HepG2 (cell line): ENCODE results near the gene RNF149. TPM values are rescaled to one million over a fixed set of nuclear protein-coding genes. Genes with fewer than 3 reads are reported as not detected.

Experiments used
- CENPX ChIP-seq: sonication (generic); formaldehyde crosslinking; IDR thresholded peaks from 2 replicates; pipeline ENCODE4 v1.9.0; 2021; ENCODE audit warnings: mild to moderate bottlenecking, missing genetic modification reagents, moderate library complexity
- CHCHD3 ChIP-seq: sonication (generic); formaldehyde crosslinking; IDR thresholded peaks from 2 replicates; pipeline ENCODE4 v1.8.0; 2022; ENCODE audit warnings: mild to moderate bottlenecking, missing genetic modification reagents, moderate library complexity
- KLF16 ChIP-seq, 2 experiments: sonication (generic) in 1 of 2; formaldehyde crosslinking in 1 of 2; IDR thresholded peaks; 2 replicates each; pipeline versions ENCODE4 v1.6.1 to v1.8.0; 2016 to 2023; ENCODE audit warnings: missing genetic modification reagents in 2 of 2, missing compliant biosample characterization in 1 of 2
- MATR3 ChIP-seq: sonication (generic); formaldehyde crosslinking; IDR thresholded peaks from 2 replicates; pipeline ENCODE4 v1.4.0; 2020; ENCODE audit warnings: missing genetic modification reagents
- MXI1 ChIP-seq: IDR thresholded peaks from 3 replicates; pipeline ENCODE4 v1.6.1; 2012; ENCODE audit warnings: low read depth, low read length, inconsistent platforms, borderline replicate concordance
- NFIB ChIP-seq: sonication (generic); formaldehyde crosslinking; IDR thresholded peaks from 2 replicates; pipeline ENCODE4 v1.9.0; 2021; ENCODE audit warnings: missing genetic modification reagents, mild to moderate bottlenecking, borderline replicate concordance
- NFKB2 ChIP-seq: sonication (generic); formaldehyde crosslinking; IDR thresholded peaks from 2 replicates; pipeline ENCODE4 v1.4.0; 2020; ENCODE audit warnings: missing genetic modification reagents, borderline replicate concordance
- NPAS2 ChIP-seq: sonication (generic); formaldehyde crosslinking; IDR thresholded peaks from 2 replicates; pipeline ENCODE4 v1.8.0; 2022; ENCODE audit warnings: mild to moderate bottlenecking, missing genetic modification reagents, borderline replicate concordance
- PHF5A ChIP-seq: IDR thresholded peaks from one replicate; pipeline ENCODE4 v1.6.1; 2018; ENCODE audit warnings: low read depth, missing genetic modification reagents; ENCODE audit not compliant: unreplicated experiment
- PRPF4 ChIP-seq: fragments of 200-400 bp; formaldehyde crosslinking; IDR thresholded peaks from 2 replicates; pipeline ENCODE4 v1.6.1; 2016; ENCODE audit warnings: low read length, low read depth; ENCODE audit not compliant: poor library complexity, severe bottlenecking
- SALL2 ChIP-seq: sonication (generic); formaldehyde crosslinking; IDR thresholded peaks from 2 replicates; pipeline ENCODE4 v1.8.1; 2023; ENCODE audit warnings: mild to moderate bottlenecking, missing genetic modification reagents, inconsistent platforms
- ZBTB21 ChIP-seq: sonication (generic); formaldehyde crosslinking; IDR thresholded peaks from 2 replicates; pipeline ENCODE4 v1.4.0; 2020; ENCODE audit warnings: missing genetic modification reagents
- ZNF124 ChIP-seq: sonication (generic); formaldehyde crosslinking; IDR thresholded peaks from 2 replicates; pipeline ENCODE4 v1.4.0; 2020; ENCODE audit warnings: missing genetic modification reagents
- ZNF768 ChIP-seq: sonication (generic); formaldehyde crosslinking; IDR thresholded peaks from 2 replicates; pipeline ENCODE4 v1.4.0; 2020; ENCODE audit warnings: missing genetic modification reagents
- polyA plus RNA-seq, 8 experiments: library from polyadenylated mRNA; depleted of rRNA in 3 of 8; stranded (reverse) in 7 of 8; unstranded in 1 of 8; fragments of >200 nt; fragmentation: Illumina TruSeq in 4 of 8; extraction: Trizol in 4 of 8; gene quantifications; 2 replicates each; pipeline versions ENCODE4 v1.2.1 to v1.2.3, GENCODE V29; 2011 to 2016; ENCODE audit warnings: low read depth in 4 of 8, missing spikeins in 1 of 8, mixed read lengths in 1 of 8; ENCODE audit not compliant: insufficient read depth in 1 of 8
- total RNA-seq, 5 experiments: library from RNA; depleted of rRNA; stranded (reverse); fragments of >200 nt; fragmentation: Illumina TruSeq; extraction: Trizol; gene quantifications; 2 replicates each; pipeline ENCODE4 v1.2.3, GENCODE V29; 2016; ENCODE audit warnings: low read depth in 1 of 5
- TF ChIP-seq, protein P1 (sequence below), 2 experiments: sonication (generic) in 1 of 2; formaldehyde crosslinking in 1 of 2; IDR thresholded peaks; 2 replicates each; pipeline versions ENCODE4 v1.6.1 to v1.9.0; 2014 to 2022; ENCODE audit warnings: antibody characterized with exemption in 1 of 2, borderline replicate concordance in 1 of 2, inconsistent platforms in 1 of 2, low read depth in 1 of 2, missing genetic modification reagents in 1 of 2
- TF ChIP-seq, protein P2 (sequence below): sonication (generic); formaldehyde crosslinking; IDR thresholded peaks from 2 replicates; pipeline ENCODE4 v1.5.0; 2020; ENCODE audit warnings: missing genetic modification reagents
- TF ChIP-seq, protein P3 (sequence below): sonication (generic); formaldehyde crosslinking; IDR thresholded peaks from 2 replicates; pipeline ENCODE4 v1.4.0; 2020; ENCODE audit warnings: missing genetic modification reagents, mild to moderate bottlenecking, borderline replicate concordance

Gene RNF149
- total and polyA plus RNA-seq, 2 of the 13 experiments (the other 11 are each of a cell fraction or from before 2014, with no cell fraction given) = 87.6 to 109 TPM

DNA sequence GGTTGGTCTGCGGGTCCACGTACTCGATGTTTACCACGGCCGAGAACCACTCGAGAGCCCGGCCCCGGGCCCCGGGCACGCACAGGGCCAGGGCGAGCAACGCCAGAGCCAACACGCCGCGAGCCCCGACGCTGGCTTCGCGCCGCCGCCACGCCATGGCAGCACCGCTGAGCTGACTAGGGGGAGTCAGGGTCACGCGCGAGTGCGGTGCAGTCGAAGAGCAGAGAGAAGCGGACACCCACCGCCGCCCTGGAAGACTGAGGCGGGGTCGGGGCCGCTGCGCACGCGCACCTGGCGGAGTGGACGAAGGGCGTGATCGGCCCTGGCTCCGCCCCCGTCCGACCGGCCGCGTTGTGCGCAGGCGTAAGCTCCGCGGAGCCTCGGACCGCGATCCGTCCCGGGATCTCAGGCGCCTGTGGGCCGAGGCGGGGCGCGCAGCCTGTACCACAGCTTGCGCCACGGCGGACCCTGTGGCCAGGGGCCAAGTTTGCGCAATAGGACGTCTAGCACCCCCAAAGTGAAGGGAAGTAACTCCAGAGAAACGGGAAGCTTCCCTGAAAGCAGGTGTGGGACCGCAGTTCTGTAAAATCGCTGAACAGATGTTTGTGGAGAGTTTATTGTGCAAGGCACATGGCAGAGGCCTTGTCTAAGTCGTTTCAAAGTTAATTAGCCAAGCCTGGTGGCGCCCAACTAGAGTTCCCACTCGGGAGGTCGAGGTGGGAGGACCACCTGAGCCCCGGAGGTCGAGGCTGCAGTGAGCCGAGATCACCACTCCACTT is at the start of gene RNF149 (continued):
- TF ChIP-seq, protein P1, sequence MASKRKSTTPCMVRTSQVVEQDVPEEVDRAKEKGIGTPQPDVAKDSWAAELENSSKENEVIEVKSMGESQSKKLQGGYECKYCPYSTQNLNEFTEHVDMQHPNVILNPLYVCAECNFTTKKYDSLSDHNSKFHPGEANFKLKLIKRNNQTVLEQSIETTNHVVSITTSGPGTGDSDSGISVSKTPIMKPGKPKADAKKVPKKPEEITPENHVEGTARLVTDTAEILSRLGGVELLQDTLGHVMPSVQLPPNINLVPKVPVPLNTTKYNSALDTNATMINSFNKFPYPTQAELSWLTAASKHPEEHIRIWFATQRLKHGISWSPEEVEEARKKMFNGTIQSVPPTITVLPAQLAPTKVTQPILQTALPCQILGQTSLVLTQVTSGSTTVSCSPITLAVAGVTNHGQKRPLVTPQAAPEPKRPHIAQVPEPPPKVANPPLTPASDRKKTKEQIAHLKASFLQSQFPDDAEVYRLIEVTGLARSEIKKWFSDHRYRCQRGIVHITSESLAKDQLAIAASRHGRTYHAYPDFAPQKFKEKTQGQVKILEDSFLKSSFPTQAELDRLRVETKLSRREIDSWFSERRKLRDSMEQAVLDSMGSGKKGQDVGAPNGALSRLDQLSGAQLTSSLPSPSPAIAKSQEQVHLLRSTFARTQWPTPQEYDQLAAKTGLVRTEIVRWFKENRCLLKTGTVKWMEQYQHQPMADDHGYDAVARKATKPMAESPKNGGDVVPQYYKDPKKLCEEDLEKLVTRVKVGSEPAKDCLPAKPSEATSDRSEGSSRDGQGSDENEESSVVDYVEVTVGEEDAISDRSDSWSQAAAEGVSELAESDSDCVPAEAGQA (IDR thresholded peaks at IDR 0.05; ENCODE audit: low read depth) = peak; percentile 75; the same call in 1 of the 2 replicates
- TF ChIP-seq, protein P1 (CRISPR knock-in tag; IDR thresholded peaks at IDR 0.05; ENCODE audit: borderline replicate concordance) = peak; percentile 76; the same call in 1 of the 2 replicates
- TF ChIP-seq CENPX (CRISPR knock-in tag) (no peak), NFKB2 (CRISPR knock-in tag) (peak; percentile 90), NFIB (CRISPR knock-in tag) (peak; percentile 96; the same call in 1 of the 2 replicates), SALL2 (peak; percentile 99), PRPF4 (no peak), CHCHD3 (no peak; the same call in 1 of the 2 replicates), MXI1 (peak; percentile 58; the same call in 2 of the 3 replicates), ZNF124 (peak; percentile 89; the same call in 1 of the 2 replicates), ZBTB21 (CRISPR knock-in tag) (peak; percentile 32; the same call in 1 of the 2 replicates), NPAS2 (CRISPR knock-in tag) (no peak), ZNF768 (CRISPR knock-in tag) (peak; percentile 77), MATR3 (CRISPR knock-in tag) (no peak), PHF5A (CRISPR knock-in tag) (peak; percentile 47), KLF16 (CRISPR knock-in tag; IDR thresholded peaks at IDR 0.05) (peak in 1 of 2 experiments; percentile 96; a peak in 2 of 4 replicates)
- TF ChIP-seq, protein P2, sequence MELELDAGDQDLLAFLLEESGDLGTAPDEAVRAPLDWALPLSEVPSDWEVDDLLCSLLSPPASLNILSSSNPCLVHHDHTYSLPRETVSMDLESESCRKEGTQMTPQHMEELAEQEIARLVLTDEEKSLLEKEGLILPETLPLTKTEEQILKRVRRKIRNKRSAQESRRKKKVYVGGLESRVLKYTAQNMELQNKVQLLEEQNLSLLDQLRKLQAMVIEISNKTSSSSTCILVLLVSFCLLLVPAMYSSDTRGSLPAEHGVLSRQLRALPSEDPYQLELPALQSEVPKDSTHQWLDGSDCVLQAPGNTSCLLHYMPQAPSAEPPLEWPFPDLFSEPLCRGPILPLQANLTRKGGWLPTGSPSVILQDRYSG = peak; percentile 91; the same call in 1 of the 2 replicates
- TF ChIP-seq, protein P3, sequence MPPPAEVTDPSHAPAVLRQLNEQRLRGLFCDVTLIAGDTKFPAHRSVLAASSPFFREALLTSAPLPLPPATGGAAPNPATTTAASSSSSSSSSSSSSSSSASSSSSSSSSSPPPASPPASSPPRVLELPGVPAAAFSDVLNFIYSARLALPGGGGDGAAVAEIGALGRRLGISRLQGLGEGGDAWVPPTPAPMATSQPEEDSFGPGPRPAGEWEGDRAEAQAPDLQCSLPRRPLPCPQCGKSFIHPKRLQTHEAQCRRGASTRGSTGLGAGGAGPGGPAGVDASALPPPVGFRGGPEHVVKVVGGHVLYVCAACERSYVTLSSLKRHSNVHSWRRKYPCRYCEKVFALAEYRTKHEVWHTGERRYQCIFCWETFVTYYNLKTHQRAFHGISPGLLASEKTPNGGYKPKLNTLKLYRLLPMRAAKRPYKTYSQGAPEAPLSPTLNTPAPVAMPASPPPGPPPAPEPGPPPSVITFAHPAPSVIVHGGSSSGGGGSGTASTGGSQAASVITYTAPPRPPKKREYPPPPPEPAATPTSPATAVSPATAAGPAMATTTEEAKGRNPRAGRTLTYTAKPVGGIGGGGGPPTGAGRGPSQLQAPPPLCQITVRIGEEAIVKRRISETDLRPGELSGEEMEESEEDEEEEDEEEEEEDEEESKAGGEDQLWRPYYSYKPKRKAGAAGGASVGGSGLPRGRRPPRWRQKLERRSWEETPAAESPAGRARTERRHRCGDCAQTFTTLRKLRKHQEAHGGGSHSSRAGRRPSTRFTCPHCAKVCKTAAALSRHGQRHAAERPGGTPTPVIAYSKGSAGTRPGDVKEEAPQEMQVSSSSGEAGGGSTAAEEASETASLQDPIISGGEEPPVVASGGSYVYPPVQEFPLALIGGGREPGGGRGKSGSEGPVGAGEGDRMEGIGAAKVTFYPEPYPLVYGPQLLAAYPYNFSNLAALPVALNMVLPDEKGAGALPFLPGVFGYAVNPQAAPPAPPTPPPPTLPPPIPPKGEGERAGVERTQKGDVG = peak; percentile 97
